GM12872 (cell line): ENCODE results near the gene TRIM23.

Experiments used
- TF ChIP-seq, protein P1 (sequence below): IDR thresholded peaks from 3 replicates; pipeline ENCODE4 v1.5.1; 2011; ENCODE audit warnings: low read depth, mild to moderate bottlenecking, low read length, moderate library complexity; ENCODE audit not compliant: insufficient read depth

TRIM23 gene

DNA sequence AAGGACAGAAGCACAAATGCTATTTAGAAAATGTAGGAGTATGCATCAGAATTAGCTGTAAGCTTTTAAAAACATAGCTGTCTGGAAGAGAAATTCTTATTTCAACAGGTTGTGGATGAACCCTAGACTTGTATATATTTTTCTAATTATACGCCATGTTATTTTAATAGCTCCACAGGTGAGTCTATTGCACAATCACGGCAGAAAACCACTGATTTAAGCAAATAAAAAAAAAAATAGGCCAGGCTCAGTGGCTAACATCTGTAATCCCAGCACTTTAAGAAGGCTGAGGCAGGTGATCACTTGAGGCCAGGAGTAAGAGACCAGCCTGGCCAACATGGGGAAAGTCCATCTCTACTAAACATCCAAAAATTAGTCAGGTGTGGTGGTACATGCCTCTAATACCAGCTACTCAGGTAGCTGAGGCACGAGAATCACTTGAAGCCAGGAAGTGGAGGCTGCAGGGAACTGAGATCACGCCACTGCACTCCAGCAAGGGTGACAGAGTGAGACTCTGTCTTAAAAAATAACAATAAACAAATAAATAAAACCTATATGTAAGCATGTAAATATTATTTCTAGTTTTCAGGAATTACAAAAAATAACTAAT, 11.7 kb downstream of the TRIM23 start:
- TF ChIP-seq, protein P1, sequence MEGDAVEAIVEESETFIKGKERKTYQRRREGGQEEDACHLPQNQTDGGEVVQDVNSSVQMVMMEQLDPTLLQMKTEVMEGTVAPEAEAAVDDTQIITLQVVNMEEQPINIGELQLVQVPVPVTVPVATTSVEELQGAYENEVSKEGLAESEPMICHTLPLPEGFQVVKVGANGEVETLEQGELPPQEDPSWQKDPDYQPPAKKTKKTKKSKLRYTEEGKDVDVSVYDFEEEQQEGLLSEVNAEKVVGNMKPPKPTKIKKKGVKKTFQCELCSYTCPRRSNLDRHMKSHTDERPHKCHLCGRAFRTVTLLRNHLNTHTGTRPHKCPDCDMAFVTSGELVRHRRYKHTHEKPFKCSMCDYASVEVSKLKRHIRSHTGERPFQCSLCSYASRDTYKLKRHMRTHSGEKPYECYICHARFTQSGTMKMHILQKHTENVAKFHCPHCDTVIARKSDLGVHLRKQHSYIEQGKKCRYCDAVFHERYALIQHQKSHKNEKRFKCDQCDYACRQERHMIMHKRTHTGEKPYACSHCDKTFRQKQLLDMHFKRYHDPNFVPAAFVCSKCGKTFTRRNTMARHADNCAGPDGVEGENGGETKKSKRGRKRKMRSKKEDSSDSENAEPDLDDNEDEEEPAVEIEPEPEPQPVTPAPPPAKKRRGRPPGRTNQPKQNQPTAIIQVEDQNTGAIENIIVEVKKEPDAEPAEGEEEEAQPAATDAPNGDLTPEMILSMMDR, result no peak

DNA sequence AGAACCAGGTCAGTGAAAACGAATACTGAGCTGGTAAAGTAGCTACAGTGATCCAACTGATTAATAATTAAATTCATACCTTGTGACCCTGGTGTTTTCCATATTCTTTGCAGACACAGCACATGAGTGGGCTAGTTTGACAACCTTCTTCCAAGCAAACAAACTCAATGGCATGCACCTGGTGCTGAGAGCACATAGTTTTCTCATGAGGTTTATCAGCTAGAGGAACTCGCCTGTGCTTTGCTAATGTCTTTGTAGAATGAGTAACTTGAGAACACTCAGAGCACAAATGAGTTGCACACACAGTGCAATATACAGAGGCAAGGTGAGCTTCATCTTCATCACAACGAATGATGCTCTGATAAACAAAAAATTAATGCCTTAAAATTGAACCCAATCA, 12.6 kb downstream of the TRIM23 start:
- TF ChIP-seq, protein P1, result no peak

DNA sequence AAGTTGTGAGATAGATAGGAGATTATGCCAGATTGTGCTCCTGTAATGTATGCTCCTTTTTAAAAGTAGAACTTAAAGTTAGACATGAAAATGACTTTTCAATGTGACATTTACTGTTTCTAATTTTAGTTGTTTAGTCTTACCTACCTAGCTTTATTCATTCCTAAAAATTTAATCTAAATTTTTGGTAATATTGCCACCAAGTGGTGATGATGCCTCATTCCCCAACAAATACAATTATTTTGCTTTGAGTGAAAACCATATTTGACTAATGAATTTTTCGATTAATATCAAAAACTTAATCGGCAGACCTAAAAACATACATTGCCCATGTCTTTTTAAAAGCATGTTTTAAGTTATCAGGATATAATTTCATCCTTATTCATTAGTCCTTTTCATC, 35.4 kb downstream of the TRIM23 start:
- TF ChIP-seq, protein P1, result no peak

DNA sequence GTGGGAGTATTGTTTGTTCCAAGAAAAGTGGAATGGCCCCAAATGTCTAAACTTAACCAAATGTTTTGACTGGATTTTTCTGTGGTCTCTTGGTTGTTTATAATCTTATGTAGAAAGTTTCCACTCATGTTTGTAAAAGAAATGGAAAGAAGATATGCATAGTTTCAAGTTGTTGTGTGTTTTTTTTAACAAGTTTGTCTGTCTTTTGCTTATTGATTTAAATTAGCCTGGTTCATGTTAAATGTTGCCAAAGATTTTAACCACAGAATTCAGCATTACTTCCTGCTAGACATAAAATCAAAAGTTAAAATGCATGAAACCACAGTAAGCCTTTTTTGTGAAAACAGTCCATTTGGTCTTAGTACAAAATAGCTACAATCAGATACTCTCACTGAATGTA, 47.0 kb downstream of the TRIM23 start:
- TF ChIP-seq, protein P1, result no peak

DNA sequence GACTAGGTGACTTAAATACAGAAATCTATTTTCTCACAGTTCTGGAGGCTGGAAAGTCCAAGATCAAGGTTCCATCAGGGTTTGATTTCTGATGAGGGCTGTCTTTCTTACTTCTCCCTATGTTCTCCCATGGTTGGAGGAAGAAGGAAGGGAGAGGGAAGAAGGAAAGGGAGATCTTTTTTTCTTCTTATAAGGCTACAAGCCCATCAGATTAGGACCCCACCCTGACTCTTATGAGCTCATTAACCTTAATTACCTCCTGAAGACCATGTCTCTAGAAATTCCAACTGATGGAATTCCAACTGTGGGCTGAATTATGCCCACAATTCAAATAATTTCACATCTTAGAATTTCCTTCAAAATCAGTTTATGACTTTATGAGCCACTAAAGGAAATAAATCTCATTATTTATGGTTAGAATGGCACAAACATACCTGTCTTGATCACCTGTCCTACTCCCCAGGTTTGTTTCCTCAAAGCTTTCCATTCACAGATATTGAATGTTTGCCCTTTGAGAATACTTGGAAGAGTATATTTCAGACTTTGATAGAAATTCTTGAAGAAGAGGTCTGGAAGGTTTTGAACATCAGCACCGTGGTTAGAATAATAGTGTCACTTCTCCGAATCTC, 53.4 kb downstream of the TRIM23 start:
- TF ChIP-seq, protein P1, result no peak

DNA sequence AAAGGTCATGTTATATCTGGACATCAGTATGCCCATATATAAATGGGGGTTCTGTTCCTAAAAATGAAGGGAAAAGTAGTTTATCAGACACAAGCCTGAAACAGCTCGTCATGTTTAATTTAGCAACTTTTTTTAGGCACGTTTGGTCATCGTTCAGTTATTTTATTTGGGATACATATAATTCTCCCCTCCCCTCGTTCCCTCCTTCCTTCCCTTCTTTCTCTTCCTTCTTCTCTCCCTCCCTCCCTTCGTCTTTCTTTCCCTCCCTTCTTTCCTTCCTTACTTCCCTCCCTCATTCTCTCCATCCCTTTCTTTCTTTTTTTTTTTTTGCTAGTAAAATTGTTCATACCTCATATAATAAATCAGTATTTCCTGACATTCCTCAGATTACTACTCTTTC, 57.6 kb downstream of the TRIM23 start:
- TF ChIP-seq, protein P1, result no peak

DNA sequence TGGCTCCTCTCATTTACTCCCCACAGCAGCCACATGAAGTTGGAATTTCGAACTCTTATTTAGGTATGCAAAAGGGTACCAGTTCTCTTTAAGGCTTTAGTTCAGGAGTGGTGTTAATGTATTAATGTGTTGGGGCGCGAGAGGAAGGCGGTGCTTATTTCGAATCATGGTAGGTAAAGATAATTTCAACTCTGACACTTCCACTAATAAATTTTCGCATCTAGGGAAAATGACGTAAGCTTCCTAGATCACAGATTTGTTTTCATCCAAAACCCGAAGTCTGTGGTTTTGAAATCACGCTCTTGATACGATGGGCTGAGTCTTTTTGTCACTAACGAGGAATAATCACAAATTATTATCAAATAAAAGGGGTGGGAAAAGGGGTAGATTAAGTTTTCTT, 60.4 kb downstream of the TRIM23 start:
- TF ChIP-seq, protein P1, result no peak
